Measurements from ENCODE around the gene NUDT3. TPM values are rescaled to one million over a fixed set of nuclear protein-coding genes. Genes with fewer than 3 reads are reported as not detected.

NUDT3 gene
- total RNA-seq, 4 donors from 2014 or later, result 9.6 to 27.9 (median 16.9) TPM

DNA sequence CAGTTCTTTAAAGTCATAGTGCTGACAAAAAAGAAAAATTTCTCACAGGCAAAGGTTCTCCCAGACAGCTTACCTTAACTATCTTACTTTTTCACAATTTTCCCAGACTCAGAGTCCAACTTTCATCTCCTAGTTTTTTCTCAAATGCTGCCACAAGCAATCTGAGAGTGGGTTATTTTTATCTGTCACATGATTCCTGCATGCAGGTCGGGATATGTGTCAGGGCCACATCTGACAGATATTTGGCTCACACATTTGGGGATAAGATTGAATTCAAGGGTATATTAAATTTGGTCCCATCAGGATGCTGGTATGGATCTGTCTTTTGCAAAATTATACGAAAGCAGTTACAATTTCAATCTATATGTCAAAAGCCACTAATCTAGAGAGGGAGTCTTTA is 93.5 kb downstream of the NUDT3 start:
- intact Hi-C loops (cut with DNase I; ENCODE audit: low total_unique reads), result no loop called here
- 44 to 83% methylated on average over 2 of the region's 2 CpGs for WGBS, 2 donors (ENCODE audit: low coverage in 1 of 2)
- no peak overlapping the region for H3K4me3 ChIP-seq
- no peaks in the 10 kb centered on the region for H3K9me3 ChIP-seq
- H3K4me1 ChIP-seq, result peaks cover 0 to 12% (median 0%) of the 10 kb centered on the region in 4 donors
- H3K27ac ChIP-seq, result no peak overlapping the region
- DNase-seq, result no peak
- H3K27me3 ChIP-seq, result no peaks in the 10 kb centered on the region
- peaks cover 0 to 4% (median under 1%) of the 10 kb centered on the region in 4 donors for H3K36me3 ChIP-seq
- in situ Hi-C loops (cut with MboI; ENCODE audit: low pct_ligation_motif_present in 1 of 4, low pct_unique_long_range_greater_than_20kb in 1 of 4, low sequenced_read_pairs in 3 of 4), result no loop called here
- TF ChIP-seq EP300 (IDR thresholded peaks at IDR 0.05; ENCODE audit: low read depth), result no peak

- H3K36me3 ChIP-seq, result peaks cover 0 to 17% (median 2%) of the 10 kb centered on the region in 4 donors
- peaks cover 0 to 1% (median 0%) of the 10 kb centered on the region in 4 donors for H3K4me1 ChIP-seq
- no peak overlapping the region for H3K4me3 ChIP-seq
- no peaks in the 10 kb centered on the region for H3K9me3 ChIP-seq
- intact Hi-C loops (cut with DNase I; ENCODE audit: low total_unique reads) (no loop called here), in situ Hi-C loops (cut with MboI; ENCODE audit: low pct_ligation_motif_present in 1 of 4, low pct_unique_long_range_greater_than_20kb in 1 of 4, low sequenced_read_pairs in 3 of 4) (no loop called here)
- DNase-seq, result no peak
- H3K27me3 ChIP-seq, result no peaks in the 10 kb centered on the region
- H3K27ac ChIP-seq, result no peak overlapping the region
- TF ChIP-seq EP300 (IDR thresholded peaks at IDR 0.05; ENCODE audit: low read depth) (no peak), POLR2AphosphoS5 (IDR thresholded peaks at IDR 0.05) (no peak), CTCF (IDR thresholded peaks at IDR 0.05) (no peak)
- 65 to 80% methylated on average over 2 to 3 of the region's 3 CpGs for WGBS, 2 donors (ENCODE audit: low coverage in 1 of 2)
Measured at GRCh38 chr6:34295721-34296120, 96.7 kb downstream of the NUDT3 start.

DNA sequence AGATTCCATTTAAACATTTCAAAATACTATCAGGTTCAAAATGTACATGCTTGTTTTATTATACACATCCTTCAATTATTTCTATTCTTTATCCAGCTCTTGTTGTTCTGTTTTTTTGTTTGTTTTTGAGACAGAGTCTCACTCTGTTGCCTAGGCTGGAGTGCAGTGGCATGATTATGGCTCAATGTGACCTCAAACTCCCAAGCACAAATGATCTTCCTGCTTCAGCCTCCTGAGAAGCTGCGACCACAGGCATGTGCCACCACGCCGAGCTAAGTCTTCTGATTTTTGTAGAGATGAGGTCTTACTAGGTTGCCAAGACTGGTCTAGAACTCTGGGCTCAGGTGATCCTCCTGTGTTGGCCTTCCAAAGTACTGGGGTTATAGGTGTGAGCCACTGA is 99.5 kb downstream of the NUDT3 start:
- Histone ChIP-seq H3K27ac (no peak overlapping the region), H3K4me1 (no peaks in the 10 kb centered on the region), H3K36me3 (peaks cover 0 to 17% (median 2%) of the 10 kb centered on the region in 4 donors), H3K27me3 (no peaks in the 10 kb centered on the region), H3K4me3 (no peak overlapping the region), H3K9me3 (no peaks in the 10 kb centered on the region)
- no peak for TF ChIP-seq POLR2AphosphoS5 (IDR thresholded peaks at IDR 0.05)
- TF ChIP-seq POLR2A (IDR thresholded peaks at IDR 0.05), result no peak
- no peak for TF ChIP-seq EP300 (IDR thresholded peaks at IDR 0.05; ENCODE audit: low read depth)
- TF ChIP-seq CTCF (IDR thresholded peaks at IDR 0.05), result no peak
- no peak for DNase-seq
- in situ Hi-C loops (cut with MboI; ENCODE audit: low pct_ligation_motif_present in 1 of 4, low pct_unique_long_range_greater_than_20kb in 1 of 4, low sequenced_read_pairs in 3 of 4) (no loop called here), intact Hi-C loops (cut with DNase I; ENCODE audit: low total_unique reads) (no loop called here)
- 87 to 93% methylated on average over 3 of the region's 3 CpGs for WGBS, 2 donors (ENCODE audit: low coverage in 1 of 2)

GRCh38 chr6:34289137-34289536 is 103.3 kb downstream of the NUDT3 start:
- H3K4me3 ChIP-seq, result no peak overlapping the region
- intact Hi-C loops (cut with DNase I; ENCODE audit: low total_unique reads) (no loop called here), in situ Hi-C loops (cut with MboI; ENCODE audit: low pct_ligation_motif_present in 1 of 4, low pct_unique_long_range_greater_than_20kb in 1 of 4, low sequenced_read_pairs in 3 of 4) (no loop called here)
- no peak for DNase-seq
- peaks cover 0 to 9% (median under 1%) of the 10 kb centered on the region in 4 donors for H3K4me1 ChIP-seq
- no peaks in the 10 kb centered on the region for H3K9me3 ChIP-seq
- H3K27me3 ChIP-seq, result no peaks in the 10 kb centered on the region
- no peak overlapping the region for H3K27ac ChIP-seq
- TF ChIP-seq CTCF (IDR thresholded peaks at IDR 0.05) (no peak), POLR2AphosphoS5 (IDR thresholded peaks at IDR 0.05) (no peak)
- 79 to 95% methylated on average over 2 to 11 of the region's 11 CpGs for WGBS, 2 donors (ENCODE audit: low coverage in 1 of 2)
- peaks cover 0 to 15% (median 2%) of the 10 kb centered on the region in 4 donors for H3K36me3 ChIP-seq

DNA sequence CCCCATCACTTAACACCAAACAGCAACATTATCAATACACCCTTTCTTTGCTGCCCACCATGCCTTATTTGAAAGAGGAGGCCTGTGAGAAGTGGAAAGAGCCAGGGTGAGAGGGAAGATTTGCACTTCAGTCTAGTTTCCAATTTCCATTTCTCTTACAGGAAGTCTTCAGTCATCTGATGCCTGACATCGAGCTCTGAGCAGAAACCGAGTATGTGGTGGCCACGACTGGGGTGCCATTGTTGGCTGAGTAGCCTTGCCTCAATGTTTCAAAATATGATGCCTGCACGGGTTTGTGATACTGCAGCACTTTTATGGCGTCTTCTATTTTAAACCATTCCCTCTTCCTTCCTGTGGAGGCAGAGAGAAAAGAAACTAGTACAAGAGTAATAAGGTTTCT is 103.9 kb downstream of the NUDT3 start:
- no peak overlapping the region for H3K27ac ChIP-seq
- TF ChIP-seq POLR2A (IDR thresholded peaks at IDR 0.05), result no peak
- TF ChIP-seq CTCF (IDR thresholded peaks at IDR 0.05), result no peak
- no peak for TF ChIP-seq POLR2AphosphoS5 (IDR thresholded peaks at IDR 0.05)
- TF ChIP-seq EP300 (IDR thresholded peaks at IDR 0.05; ENCODE audit: low read depth), result no peak
- in situ Hi-C loops (cut with MboI; ENCODE audit: low pct_ligation_motif_present in 1 of 4, low pct_unique_long_range_greater_than_20kb in 1 of 4, low sequenced_read_pairs in 3 of 4) (no loop called here), intact Hi-C loops (cut with DNase I; ENCODE audit: low total_unique reads) (no loop called here)
- H3K4me3 ChIP-seq, result no peak overlapping the region
- no peaks in the 10 kb centered on the region for H3K9me3 ChIP-seq
- peaks cover 0 to 10% (median 2%) of the 10 kb centered on the region in 4 donors for H3K4me1 ChIP-seq
- H3K36me3 ChIP-seq, result peaks cover 0 to 11% (median 0%) of the 10 kb centered on the region in 4 donors
- H3K27me3 ChIP-seq, result no peaks in the 10 kb centered on the region
- DNase-seq, result no peak
- 53% methylated on average over 5 of the region's 5 CpGs; no CpG with 5 or more reads in 1 of the 2 donors for WGBS, 2 donors (ENCODE audit: low coverage in 1 of 2)

All from transverse colon (tissue), 4 donors.